HG02943 (cell line): ENCODE measurements around the gene UBE3C.

Experiments
- ATAC-seq: cut with Tn5 transposase; IDR thresholded peaks from one replicate; pipeline ENCODE4 v1.9.1; 2021; ENCODE audit warnings: mild to moderate bottlenecking, low read depth, moderate library complexity; ENCODE audit not compliant: unreplicated experiment

The UBE3C gene

GRCh38 chr7:157168571-157168970, 29.8 kb downstream of the UBE3C start:
- no peak for ATAC-seq

- ATAC-seq: no peak
These were observed 38.0 kb downstream of the UBE3C start for GRCh38 chr7:157176771-157177170.

GRCh38 chr7:157177333-157177982, 38.7 kb downstream of the UBE3C start:
- ATAC-seq: no peak

- ATAC-seq: no peak
These were observed 39.3 kb downstream of the UBE3C start for GRCh38 chr7:157177983-157178381.

GRCh38 chr7:157183832-157184231, 45.1 kb downstream of the UBE3C start:
- no peak for ATAC-seq

GRCh38 chr7:157188091-157188665, 49.5 kb downstream of the UBE3C start:
- no peak for ATAC-seq

GRCh38 chr7:157189405-157189804, 50.7 kb downstream of the UBE3C start:
- no peak for ATAC-seq

- no peak for ATAC-seq
These were observed 54.1 kb downstream of the UBE3C start for GRCh38 chr7:157192861-157193260.

- no peak for ATAC-seq
These were observed 54.5 kb downstream of the UBE3C start for GRCh38 chr7:157193274-157193673.

- no peak for ATAC-seq
These were observed 56.2 kb downstream of the UBE3C start for GRCh38 chr7:157194948-157195347.

- ATAC-seq: no peak
These were observed 57.1 kb downstream of the UBE3C start for GRCh38 chr7:157195868-157196267.

- no peak for ATAC-seq
These were observed 65.4 kb downstream of the UBE3C start for GRCh38 chr7:157204134-157204533.

GRCh38 chr7:157205438-157205837, 66.7 kb downstream of the UBE3C start:
- ATAC-seq: no peak

- ATAC-seq: no peak
These were observed 70.1 kb downstream of the UBE3C start for GRCh38 chr7:157208571-157209413.

- ATAC-seq: no peak
These were observed 72.0 kb downstream of the UBE3C start for GRCh38 chr7:157210682-157211081.

- no peak for ATAC-seq
These were observed 73.0 kb downstream of the UBE3C start for GRCh38 chr7:157211690-157212089.

GRCh38 chr7:157219154-157219553, 80.4 kb downstream of the UBE3C start:
- no peak for ATAC-seq

GRCh38 chr7:157220916-157221569, 82.3 kb downstream of the UBE3C start:
- no peak for ATAC-seq

- ATAC-seq: no peak
These were observed 84.0 kb downstream of the UBE3C start for GRCh38 chr7:157222687-157223086.

- ATAC-seq: no peak
These were observed 85.9 kb downstream of the UBE3C start for GRCh38 chr7:157224627-157225026.

- ATAC-seq: no peak
These were observed 90.2 kb downstream of the UBE3C start for GRCh38 chr7:157228864-157229422.
